Keratinocyte (primary cell): ENCODE results near the gene ANKRD53. TPM values are rescaled to one million over a fixed set of nuclear protein-coding genes. Genes with fewer than 3 reads are reported as not detected.

Experiments
- DNase-seq: peaks from one replicate; pipeline ENCODE4 v3.0.0-alpha.2; 2011; ENCODE audit warnings: low read depth, missing footprints, low spot score
- FAIRE-seq: peaks from 2 replicates; lab custom pipeline; 2011; peaks lifted over from hg19 to GRCh38; lab: Jason Lieb, UNC
- H2AFZ ChIP-seq: 2 replicates; pipeline ENCODE4 v1.6.0; 2012; ENCODE audit warnings: low read length, control low read depth, inconsistent platforms; ENCODE audit not compliant: control insufficient read depth
- H3K27ac ChIP-seq: 2 replicates; pipeline ENCODE4 v1.5.1; 2011; ENCODE audit warnings: low read length; ENCODE audit not compliant: control insufficient read depth, insufficient read depth
- H3K27me3 ChIP-seq: 3 replicates; pipeline ENCODE4 v1.6.0; 2011; ENCODE audit warnings: low read length; ENCODE audit not compliant: control insufficient read depth, insufficient read depth; ENCODE audit errors: extremely low read depth
- H3K36me3 ChIP-seq, 2 experiments: 2 replicates in 1 of 2; 3 replicates in 1 of 2; pipeline ENCODE4 v1.5.1; 2011; ENCODE audit warnings: low read length in 2 of 2, mild to moderate bottlenecking in 1 of 2; ENCODE audit not compliant: control insufficient read depth in 2 of 2, insufficient read depth in 2 of 2; ENCODE audit errors: extremely low read depth in 1 of 2
- H3K4me1 ChIP-seq: 3 replicates; pipeline ENCODE4 v1.5.1; 2011; ENCODE audit warnings: low read length; ENCODE audit not compliant: control insufficient read depth, insufficient read depth; ENCODE audit errors: extremely low read depth
- H3K4me2 ChIP-seq: 3 replicates; pipeline ENCODE4 v1.6.0; 2011; ENCODE audit warnings: low read depth, low read length; ENCODE audit not compliant: control insufficient read depth, insufficient read depth; ENCODE audit errors: extremely low read depth
- H3K4me3 ChIP-seq, 3 experiments: fragments of 200-600 bp in 1 of 3; sonication (generic) in 1 of 3; 2 replicates in 2 of 3; 3 replicates in 1 of 3; pipeline ENCODE4 v1.5.1; 2011 to 2016; ENCODE audit warnings: low read length in 3 of 3, mild to moderate bottlenecking in 3 of 3, control low read depth in 2 of 3, inconsistent platforms in 1 of 3, low read depth in 1 of 3, mixed read lengths in 1 of 3, mixed run types in 1 of 3, moderate library complexity in 1 of 3; ENCODE audit not compliant: control insufficient read depth in 2 of 3, insufficient read depth in 2 of 3; ENCODE audit errors: extremely low read depth in 1 of 3
- H3K79me2 ChIP-seq: 2 replicates; pipeline ENCODE4 v1.6.0; 2012; ENCODE audit warnings: low read length; ENCODE audit not compliant: control insufficient read depth, insufficient read depth
- H3K9ac ChIP-seq: 3 replicates; pipeline ENCODE4 v1.6.0; 2011; ENCODE audit warnings: low read length; ENCODE audit not compliant: control insufficient read depth, insufficient read depth; ENCODE audit errors: extremely low read depth
- H3K9me1 ChIP-seq: 3 replicates; pipeline ENCODE4 v1.6.0; 2011; ENCODE audit warnings: low read length; ENCODE audit not compliant: control insufficient read depth, insufficient read depth; ENCODE audit errors: extremely low read depth
- H3K9me3 ChIP-seq: 2 replicates; pipeline ENCODE4 v1.5.1; 2012; ENCODE audit warnings: low read depth, low read length; ENCODE audit not compliant: control insufficient read depth
- H4K20me1 ChIP-seq: 3 replicates; pipeline ENCODE4 v1.6.0; 2011; ENCODE audit warnings: low read length; ENCODE audit not compliant: control insufficient read depth, insufficient read depth; ENCODE audit errors: extremely low read depth
- EZH2 ChIP-seq: IDR thresholded peaks from one replicate; pipeline ENCODE4 v1.6.1; 2012; ENCODE audit warnings: inconsistent platforms, mild to moderate bottlenecking, low read length, moderate library complexity
- dilution Hi-C: fragments of 300-500 bp; cut with MboI; formaldehyde crosslinking; loops from one replicate; pipeline ENCODE4 v1.7.0; 2020; ENCODE audit warnings: low sequenced_read_pairs; ENCODE audit not compliant: extremely low pct_ligation_motif_present
- polyA plus RNA-seq, 5 experiments: library from polyadenylated mRNA; depleted of rRNA in 3 of 5; stranded (reverse) in 3 of 5; stranded (forward) in 1 of 5; unstranded in 1 of 5; fragments of >200 nt; gene quantifications; 1 replicate in 1 of 5; 2 replicates in 3 of 5; 3 replicates in 1 of 5; pipeline versions ENCODE4 v1.2.1 to v1.2.3, GENCODE V29; 2011 to 2012; ENCODE audit warnings: missing spikeins in 2 of 5, low read depth in 1 of 5, low replicate concordance in 1 of 5
- TF ChIP-seq, protein P1 (sequence below), 3 experiments: IDR thresholded peaks in 1 of 3; conservative IDR thresholded peaks in 1 of 3; optimal IDR thresholded peaks in 1 of 3; 2 replicates in 2 of 3; 3 replicates in 1 of 3; pipeline versions ENCODE3 to v1.5.1; 2011; ENCODE audit warnings: low read length in 3 of 3, mild to moderate bottlenecking in 3 of 3, moderate library complexity in 2 of 3, control low read depth in 1 of 3, inconsistent platforms in 1 of 3; ENCODE audit not compliant: insufficient read depth in 2 of 3; ENCODE audit errors: extremely low read depth in 1 of 3

Gene ANKRD53
- polyA plus RNA-seq, 1 donor (not counting 4 experiments of a cell fraction or from before 2014, with no cell fraction given), result not detected

DNA sequence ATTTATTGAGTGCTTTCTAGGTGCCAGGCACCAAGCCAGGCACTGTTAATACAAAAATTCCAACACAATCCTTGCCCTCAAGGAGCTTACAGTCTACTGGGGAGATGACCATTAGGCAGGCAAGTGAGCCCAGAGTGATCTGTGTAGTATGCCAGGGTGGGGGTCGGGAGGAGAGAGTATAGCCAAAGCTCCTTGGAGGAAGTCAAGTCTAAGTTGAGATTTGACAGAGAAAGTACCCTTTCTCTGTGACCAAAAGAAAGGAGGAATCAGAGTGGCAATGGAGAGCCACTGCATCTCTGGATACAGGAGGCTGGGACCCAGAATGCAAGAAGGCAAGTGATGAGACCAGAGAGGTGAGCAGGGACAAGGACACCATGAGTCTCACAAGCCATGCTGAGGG is 7.5 kb downstream of the ANKRD53 start:
- H3K9me1 ChIP-seq, result no peaks in the 10 kb centered on the region
- peaks cover 20 to 37% of the 10 kb centered on the region in 2 experiments for H3K36me3 ChIP-seq
- H3K9ac ChIP-seq, result no peak overlapping the region
- H3K4me1 ChIP-seq, result no peaks in the 10 kb centered on the region
- no peaks in the 10 kb centered on the region for H3K27me3 ChIP-seq
- DNase-seq, result no peak
- H4K20me1 ChIP-seq, result no peaks in the 10 kb centered on the region
- H3K4me3 ChIP-seq, result no peak overlapping the region
- FAIRE-seq, result no peak
- no peaks in the 10 kb centered on the region for H3K79me2 ChIP-seq
- no peak overlapping the region for H3K4me2 ChIP-seq
- H2AFZ ChIP-seq, result no peak overlapping the region
- TF ChIP-seq, protein P1, sequence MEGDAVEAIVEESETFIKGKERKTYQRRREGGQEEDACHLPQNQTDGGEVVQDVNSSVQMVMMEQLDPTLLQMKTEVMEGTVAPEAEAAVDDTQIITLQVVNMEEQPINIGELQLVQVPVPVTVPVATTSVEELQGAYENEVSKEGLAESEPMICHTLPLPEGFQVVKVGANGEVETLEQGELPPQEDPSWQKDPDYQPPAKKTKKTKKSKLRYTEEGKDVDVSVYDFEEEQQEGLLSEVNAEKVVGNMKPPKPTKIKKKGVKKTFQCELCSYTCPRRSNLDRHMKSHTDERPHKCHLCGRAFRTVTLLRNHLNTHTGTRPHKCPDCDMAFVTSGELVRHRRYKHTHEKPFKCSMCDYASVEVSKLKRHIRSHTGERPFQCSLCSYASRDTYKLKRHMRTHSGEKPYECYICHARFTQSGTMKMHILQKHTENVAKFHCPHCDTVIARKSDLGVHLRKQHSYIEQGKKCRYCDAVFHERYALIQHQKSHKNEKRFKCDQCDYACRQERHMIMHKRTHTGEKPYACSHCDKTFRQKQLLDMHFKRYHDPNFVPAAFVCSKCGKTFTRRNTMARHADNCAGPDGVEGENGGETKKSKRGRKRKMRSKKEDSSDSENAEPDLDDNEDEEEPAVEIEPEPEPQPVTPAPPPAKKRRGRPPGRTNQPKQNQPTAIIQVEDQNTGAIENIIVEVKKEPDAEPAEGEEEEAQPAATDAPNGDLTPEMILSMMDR (optimal IDR thresholded peaks at IDR 0.05 in 1 of 3, IDR thresholded peaks at IDR 0.05 in 1 of 3, conservative IDR thresholded peaks at IDR 0.05 in 1 of 3; ENCODE audit: extremely low read depth in 1 of 3, insufficient read depth in 2 of 3, low read length in 3 of 3), result no peak
- no peak for TF ChIP-seq EZH2
- H3K27ac ChIP-seq, result no peak overlapping the region
- dilution Hi-C loops, result no loop called here
- H3K9me3 ChIP-seq, result no peaks in the 10 kb centered on the region

DNA sequence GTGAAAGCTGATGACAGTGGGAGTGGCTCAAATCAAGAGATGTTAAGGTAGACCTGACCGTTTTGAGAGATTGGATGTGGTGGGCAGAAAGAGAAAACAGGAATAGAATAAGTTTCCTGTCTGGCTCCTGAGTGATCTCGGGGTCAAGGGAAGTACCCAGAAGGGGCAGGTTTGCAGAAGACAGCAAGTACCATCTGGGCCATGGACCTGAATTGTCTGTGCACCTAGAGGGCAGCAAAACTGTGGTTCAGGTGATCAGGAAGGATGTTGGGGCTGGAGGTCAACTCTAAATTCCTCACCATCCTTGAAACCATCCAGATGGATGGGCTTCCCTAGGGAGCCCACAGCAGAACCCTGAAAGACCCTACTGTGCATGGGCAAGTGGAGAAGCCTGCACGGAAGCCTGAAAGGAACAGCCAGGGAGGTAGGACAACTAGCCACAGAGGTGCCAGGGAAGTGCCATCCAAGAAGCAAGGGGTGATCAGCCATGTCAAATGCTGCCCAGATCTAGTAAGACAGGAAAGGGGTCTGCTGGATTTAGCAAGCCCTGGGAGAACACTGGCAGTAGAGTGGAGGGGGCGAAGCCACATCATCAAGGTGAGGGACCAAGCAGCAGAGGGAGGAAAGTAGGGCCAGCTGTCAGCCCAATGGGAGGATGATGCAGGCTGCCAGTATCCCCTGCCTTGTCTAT is 8.2 kb downstream of the ANKRD53 start:
- Histone ChIP-seq H3K27me3 (no peaks in the 10 kb centered on the region), H2AFZ (no peak overlapping the region), H3K9ac (no peak overlapping the region), H3K9me1 (no peaks in the 10 kb centered on the region), H3K79me2 (peaks cover 2% of the 10 kb centered on the region), H3K4me3 (no peak overlapping the region), H3K36me3 (peaks cover 26 to 39% of the 10 kb centered on the region in 2 experiments), H4K20me1 (no peaks in the 10 kb centered on the region), H3K9me3 (no peaks in the 10 kb centered on the region), H3K27ac (no peak overlapping the region), H3K4me1 (no peaks in the 10 kb centered on the region), H3K4me2 (no peak overlapping the region)
- DNase-seq, result no peak
- dilution Hi-C loops, result no loop called here
- FAIRE-seq, result no peak
- no peak for TF ChIP-seq EZH2
- TF ChIP-seq, protein P1 (optimal IDR thresholded peaks at IDR 0.05 in 1 of 3, IDR thresholded peaks at IDR 0.05 in 1 of 3, conservative IDR thresholded peaks at IDR 0.05 in 1 of 3; ENCODE audit: extremely low read depth in 1 of 3, insufficient read depth in 2 of 3, low read length in 3 of 3), result no peak
